ENCODE data around the gene ATL1. TPM values are rescaled to one million over a fixed set of nuclear protein-coding genes. Genes with fewer than 3 reads are reported as not detected.

Gene ATL1
- total and polyA plus RNA-seq, 2 of the 4 experiments (the other 2 are of a cell fraction), result 6.0 to 12.2 TPM

DNA sequence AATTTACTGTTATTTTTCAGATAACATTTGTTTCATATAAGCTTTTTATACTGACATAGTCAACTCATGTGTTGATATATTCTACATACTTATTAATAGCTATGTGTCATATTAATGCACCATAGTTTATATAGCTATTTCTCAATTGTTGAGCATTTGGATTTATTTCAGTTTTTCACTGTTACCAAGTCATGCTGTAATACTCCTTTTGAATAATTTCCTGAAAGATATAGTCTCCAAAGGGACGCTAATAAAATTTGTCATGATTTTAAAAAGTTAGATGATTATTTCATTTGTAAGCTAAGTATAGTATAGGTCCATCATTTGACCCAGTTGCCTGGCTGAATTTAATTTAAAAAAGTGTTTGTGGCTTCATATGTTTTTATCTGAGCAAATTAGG, 47.8 kb downstream of the ATL1 start:
- no peak overlapping the region for H2BK120ac ChIP-seq (ENCODE audit: low read depth, low read length)
- POLR2A ChIA-PET (ENCODE audit: unreplicated experiment), result no interaction called here
- H3K27me3 ChIP-seq (ENCODE audit: control insufficient read depth, insufficient read depth, low read length), result no peaks in the 10 kb centered on the region
- TF ChIP-seq MXI1 (IDR thresholded peaks at IDR 0.05; ENCODE audit: borderline replicate concordance, low read depth, low read length), result no peak
- TF ChIP-seq NFE2L2 (IDR thresholded peaks at IDR 0.05; ENCODE audit: low read depth, low read length), result no peak
- TF ChIP-seq FOS (IDR thresholded peaks at IDR 0.05; ENCODE audit: low read depth, low read length), result no peak
- no peak for TF ChIP-seq RFX5 (IDR thresholded peaks at IDR 0.05; ENCODE audit: low read depth, low read length)
- no peak for TF ChIP-seq CEBPB (IDR thresholded peaks at IDR 0.05; ENCODE audit: low read depth, low read length)
- TF ChIP-seq MAFK (IDR thresholded peaks at IDR 0.05; ENCODE audit: low read depth, low read length), result no peak
- no peak for TF ChIP-seq BHLHE40 (IDR thresholded peaks at IDR 0.05; ENCODE audit: low read depth, low read length)
- TF ChIP-seq, protein P1, sequence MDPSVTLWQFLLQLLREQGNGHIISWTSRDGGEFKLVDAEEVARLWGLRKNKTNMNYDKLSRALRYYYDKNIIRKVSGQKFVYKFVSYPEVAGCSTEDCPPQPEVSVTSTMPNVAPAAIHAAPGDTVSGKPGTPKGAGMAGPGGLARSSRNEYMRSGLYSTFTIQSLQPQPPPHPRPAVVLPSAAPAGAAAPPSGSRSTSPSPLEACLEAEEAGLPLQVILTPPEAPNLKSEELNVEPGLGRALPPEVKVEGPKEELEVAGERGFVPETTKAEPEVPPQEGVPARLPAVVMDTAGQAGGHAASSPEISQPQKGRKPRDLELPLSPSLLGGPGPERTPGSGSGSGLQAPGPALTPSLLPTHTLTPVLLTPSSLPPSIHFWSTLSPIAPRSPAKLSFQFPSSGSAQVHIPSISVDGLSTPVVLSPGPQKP (IDR thresholded peaks at IDR 0.05; ENCODE audit: borderline replicate concordance, low read depth, low read length), result no peak
- H3K4me3 ChIP-seq (ENCODE audit: insufficient read depth, low read depth, low read length), result no peak overlapping the region
- H3K4ac ChIP-seq (ENCODE audit: low read depth, low read length), result no peak overlapping the region
- H3K56ac ChIP-seq (ENCODE audit: extremely low read depth, insufficient read depth, low read length), result no peak overlapping the region
- H2BK15ac ChIP-seq (ENCODE audit: low read depth, low read length), result no peak overlapping the region
- in situ Hi-C loops (cut with MboI; ENCODE audit: low sequenced_read_pairs) (no loop called here), intact Hi-C loops (cut with micrococcal nuclease) (no loop called here), dilution Hi-C loops (cut with HindIII; ENCODE audit: low sequenced_read_pairs, unreplicated experiment) (no loop called here)
- no peak overlapping the region for H2AFZ ChIP-seq (replicated peaks; ENCODE audit: low read length, poor library complexity)
- H3K9ac ChIP-seq (ENCODE audit: low read depth, low read length), result no peak overlapping the region
- DNase-seq (no peak), ATAC-seq (ENCODE audit: low read depth) (no peak)
- no peak overlapping the region for H4K8ac ChIP-seq (ENCODE audit: low read depth in 2 of 2, low read length in 2 of 2)
- no peaks in the 10 kb centered on the region for H3K79me1 ChIP-seq (ENCODE audit: low read depth in 1 of 2, low read length in 2 of 2)
- no peaks in the 10 kb centered on the region for H4K20me1 ChIP-seq (ENCODE audit: insufficient read depth, low read length)
- H3K4me1 ChIP-seq (ENCODE audit: control insufficient read depth, insufficient read depth, low read length), result no peaks in the 10 kb centered on the region
- H2AK9ac ChIP-seq (replicated peaks; ENCODE audit: low read depth, low read length, poor library complexity), result no peak overlapping the region
- BruUV-seq (replicated peaks), result no TSS peak
- no peak overlapping the region for H2BK5ac ChIP-seq (ENCODE audit: low read depth, low read length, poor library complexity, severe bottlenecking)
- no peak overlapping the region for H3K18ac ChIP-seq (ENCODE audit: low read depth, low read length)
- no peaks in the 10 kb centered on the region for H3K36me3 ChIP-seq (ENCODE audit: control insufficient read depth, insufficient read depth, low read length)
- H3K14ac ChIP-seq (replicated peaks; ENCODE audit: low read depth, low read length), result no peak overlapping the region
- no peak overlapping the region for H4K91ac ChIP-seq (ENCODE audit: insufficient read depth, low read depth, low read length)
- no peak overlapping the region for H3K4me2 ChIP-seq (ENCODE audit: low read depth, low read length)
- H3K9me3 ChIP-seq (ENCODE audit: control insufficient read depth, insufficient read depth, low read length), result no peaks in the 10 kb centered on the region
- no peak overlapping the region for H3K27ac ChIP-seq (ENCODE audit: insufficient read depth, low read length)
- no peak overlapping the region for H4K5ac ChIP-seq (ENCODE audit: low read depth, low read length)
- H2AK5ac ChIP-seq (ENCODE audit: low read depth, low read length), result no peak overlapping the region
- no peak overlapping the region for H3K23ac ChIP-seq (ENCODE audit: low read depth, low read length)
- H2BK20ac ChIP-seq (ENCODE audit: low read depth, low read length), result no peak overlapping the region
- no CpG with 5 or more reads among the region's 1 CpG for WGBS, 2 experiments (ENCODE audit: extremely low coverage in 2 of 2, insufficient read length in 1 of 2)
- no peaks in the 10 kb centered on the region; the same call in 1 of the 2 replicates for H3K9me1 ChIP-seq (ENCODE audit: insufficient read depth, low read length)
- CTCF ChIA-PET, result interaction anchor here (1.1 kb wide), 1 partner anchor 12 kb away, joined by 3 read pairs; no protein-coding TSS in a partner anchor

All from IMR-90 (cell line).